ENCODE results near the gene RTN1. TPM values are rescaled to one million over a fixed set of nuclear protein-coding genes. Genes with fewer than 3 reads are reported as not detected.

The RTN1 gene, protein sequence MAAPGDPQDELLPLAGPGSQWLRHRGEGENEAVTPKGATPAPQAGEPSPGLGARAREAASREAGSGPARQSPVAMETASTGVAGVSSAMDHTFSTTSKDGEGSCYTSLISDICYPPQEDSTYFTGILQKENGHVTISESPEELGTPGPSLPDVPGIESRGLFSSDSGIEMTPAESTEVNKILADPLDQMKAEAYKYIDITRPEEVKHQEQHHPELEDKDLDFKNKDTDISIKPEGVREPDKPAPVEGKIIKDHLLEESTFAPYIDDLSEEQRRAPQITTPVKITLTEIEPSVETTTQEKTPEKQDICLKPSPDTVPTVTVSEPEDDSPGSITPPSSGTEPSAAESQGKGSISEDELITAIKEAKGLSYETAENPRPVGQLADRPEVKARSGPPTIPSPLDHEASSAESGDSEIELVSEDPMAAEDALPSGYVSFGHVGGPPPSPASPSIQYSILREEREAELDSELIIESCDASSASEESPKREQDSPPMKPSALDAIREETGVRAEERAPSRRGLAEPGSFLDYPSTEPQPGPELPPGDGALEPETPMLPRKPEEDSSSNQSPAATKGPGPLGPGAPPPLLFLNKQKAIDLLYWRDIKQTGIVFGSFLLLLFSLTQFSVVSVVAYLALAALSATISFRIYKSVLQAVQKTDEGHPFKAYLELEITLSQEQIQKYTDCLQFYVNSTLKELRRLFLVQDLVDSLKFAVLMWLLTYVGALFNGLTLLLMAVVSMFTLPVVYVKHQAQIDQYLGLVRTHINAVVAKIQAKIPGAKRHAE
- total RNA-seq (2014; rRNA removed; shearing (Covaris generic)): 13.9 and 15.9 TPM in 2 replicates
- polyA plus RNA-seq (2015; cell fraction: cytosol; rRNA removed): 12.5 and 12.7 TPM in 2 replicates
- 17.5 and 19.4 TPM in 2 replicates for polyA plus RNA-seq (2015; cell fraction: nucleus; rRNA removed)

DNA sequence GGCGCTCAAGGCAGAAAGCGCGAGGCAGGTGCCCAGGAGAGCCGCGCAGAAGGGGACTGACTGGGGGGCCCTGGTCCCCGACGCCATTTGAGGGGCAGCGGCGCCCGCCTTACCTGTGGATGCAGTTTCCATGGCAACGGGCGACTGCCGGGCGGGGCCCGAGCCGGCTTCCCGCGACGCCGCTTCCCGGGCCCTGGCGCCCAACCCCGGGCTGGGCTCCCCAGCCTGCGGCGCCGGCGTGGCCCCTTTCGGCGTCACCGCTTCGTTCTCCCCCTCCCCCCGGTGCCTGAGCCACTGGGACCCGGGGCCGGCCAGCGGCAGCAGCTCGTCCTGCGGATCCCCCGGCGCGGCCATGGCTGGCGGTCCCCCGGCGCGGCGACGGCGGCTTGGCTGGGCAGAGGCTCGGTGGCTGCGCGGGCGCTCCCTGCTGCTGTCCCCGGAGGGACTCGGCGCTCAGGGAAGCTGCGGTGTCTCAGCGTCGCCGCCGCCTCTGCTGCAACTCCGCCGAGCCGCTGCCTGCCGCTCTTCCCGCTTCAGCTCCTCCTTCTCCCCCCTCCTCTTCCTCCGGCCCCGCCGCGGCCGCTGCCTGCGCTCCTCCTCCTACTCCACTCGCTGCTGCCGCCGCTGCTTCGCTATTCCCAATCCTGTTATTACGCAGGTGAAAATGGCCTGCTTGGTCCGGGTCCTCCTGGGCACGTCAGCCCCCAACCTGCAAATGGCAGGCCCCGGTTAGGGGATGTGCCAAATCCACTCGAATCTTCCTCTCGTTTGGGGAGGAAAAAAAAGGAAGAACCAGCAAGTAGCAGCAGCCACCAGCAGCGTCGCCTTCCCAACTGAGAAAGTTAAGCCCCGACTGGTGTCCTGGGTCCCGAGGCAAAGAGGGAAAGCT lies at the start of gene RTN1:
Gene RTN1, minus strand, starts transcription at position 500 of the 889 bp plus-strand sequence. Its CDS starts 146 bp downstream, at position 354.
- DNase-seq (ENCODE audit: low read depth): peak; percentile 76

DNA sequence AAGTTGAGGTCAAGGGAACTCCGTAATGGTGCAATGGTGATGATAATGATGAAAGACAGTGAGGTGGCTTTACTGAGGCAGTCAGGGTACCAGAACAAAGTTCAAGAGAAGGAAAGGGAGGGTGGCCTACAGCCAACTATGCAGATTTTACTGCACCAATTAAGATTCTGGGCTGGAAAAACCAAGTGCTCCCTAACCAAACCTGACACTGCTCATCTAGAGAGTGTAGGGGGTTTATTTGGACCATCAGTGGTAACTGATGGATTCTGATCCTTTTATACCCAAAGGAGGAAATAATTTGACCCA lies 49.8 kb upstream of the RTN1 start:
- DNase-seq (ENCODE audit: low read depth): no peak

DNA sequence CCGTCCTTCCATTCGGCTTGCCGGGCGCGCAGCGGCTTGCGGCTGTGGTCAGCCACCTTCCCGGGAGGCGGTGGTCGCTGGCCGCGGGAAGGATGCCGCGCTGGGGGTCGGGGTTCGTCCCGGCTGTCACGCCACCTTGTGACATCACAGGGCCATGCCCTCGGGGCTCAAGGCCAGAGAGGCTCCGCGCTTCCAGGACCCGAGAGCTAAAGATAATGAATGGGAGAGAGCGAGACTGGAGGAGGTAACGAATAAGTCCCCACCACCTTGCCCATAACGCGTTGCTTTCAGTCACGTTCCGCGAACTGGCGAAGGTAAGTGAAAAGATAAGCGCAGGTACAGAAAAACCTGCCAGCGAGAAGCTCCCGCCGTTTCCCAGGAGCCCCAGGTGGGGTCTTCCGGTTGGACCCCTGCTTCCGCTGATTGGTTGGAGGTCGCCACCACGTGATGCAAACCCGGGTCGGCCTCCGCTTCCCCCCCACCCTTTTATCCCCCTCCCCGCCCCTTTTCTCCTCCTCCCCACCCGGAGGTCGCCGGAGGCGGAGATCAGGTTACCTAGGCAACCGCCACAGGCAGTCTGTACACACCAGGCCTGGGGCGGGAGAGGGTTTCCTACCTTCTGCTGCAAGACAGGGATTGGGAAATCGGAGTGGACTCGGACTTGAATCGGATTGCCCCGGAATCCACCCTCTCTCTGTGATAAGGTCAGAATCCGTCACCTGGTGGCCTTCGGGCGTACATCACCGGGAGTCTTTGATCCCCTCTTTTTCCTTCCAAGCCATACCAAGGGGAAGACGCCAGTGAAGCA lies 49.2 kb upstream of the RTN1 start, which contains the start of gene LRRC9:
Gene LRRC9, plus strand, starts transcription at position 575 of the 808 bp plus-strand sequence.
- no peak for DNase-seq (ENCODE audit: low read depth)

DNA sequence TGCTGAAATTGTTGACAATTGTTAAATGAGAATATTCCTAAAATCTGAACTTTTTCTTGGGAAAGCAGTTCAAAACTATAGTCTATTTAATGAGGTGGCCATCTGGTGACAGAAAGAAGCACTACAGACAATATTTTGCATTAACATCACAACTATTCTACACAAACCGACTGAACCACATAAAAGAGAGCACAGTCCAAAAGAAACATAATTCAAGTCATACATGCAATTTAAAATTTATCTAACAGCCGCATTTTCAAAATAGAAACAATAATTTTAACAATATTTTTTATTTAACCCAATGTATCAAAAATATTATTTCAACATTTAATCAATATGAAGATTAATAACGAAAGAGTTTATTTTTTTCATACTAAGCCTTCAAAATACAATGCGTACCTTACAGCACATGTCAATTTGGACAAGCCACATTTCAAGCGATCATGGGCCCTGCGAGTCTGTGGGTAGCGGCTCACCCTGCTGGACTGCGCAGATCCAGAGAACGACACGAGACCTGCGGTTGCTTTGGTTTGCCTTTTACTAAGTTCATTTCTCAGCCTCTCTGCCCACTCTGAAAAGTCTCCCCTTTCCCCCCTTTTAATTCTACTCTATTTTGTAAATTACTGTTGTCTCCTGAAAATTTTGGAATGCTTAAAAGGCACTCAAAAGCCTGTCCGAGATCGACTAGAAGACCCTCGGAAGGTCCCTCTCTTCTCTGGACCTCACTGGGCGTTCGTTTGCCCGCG lies 48.4 kb upstream of the RTN1 start:
- no peak for DNase-seq (ENCODE audit: low read depth)

DNA sequence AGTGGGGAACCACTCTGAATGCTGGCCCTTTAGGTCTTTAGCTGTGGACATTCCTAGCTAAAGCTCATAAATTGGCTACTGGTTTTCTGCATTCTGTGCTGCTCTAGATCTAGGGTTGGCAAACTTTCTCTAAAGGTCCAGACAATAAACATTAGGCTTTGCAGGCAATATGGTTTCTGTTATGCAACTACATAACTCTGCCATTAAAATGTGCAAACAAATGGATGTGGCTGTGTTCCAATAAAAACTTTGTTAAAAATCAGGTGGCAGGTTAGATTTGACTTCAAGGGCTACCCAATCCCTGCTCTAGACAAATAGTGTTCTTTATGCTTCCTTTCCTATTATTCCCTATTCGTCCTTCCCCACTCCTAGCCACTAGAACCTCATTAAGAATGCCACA lies 42.6 kb upstream of the RTN1 start:
- no peak for DNase-seq (ENCODE audit: low read depth)

DNA sequence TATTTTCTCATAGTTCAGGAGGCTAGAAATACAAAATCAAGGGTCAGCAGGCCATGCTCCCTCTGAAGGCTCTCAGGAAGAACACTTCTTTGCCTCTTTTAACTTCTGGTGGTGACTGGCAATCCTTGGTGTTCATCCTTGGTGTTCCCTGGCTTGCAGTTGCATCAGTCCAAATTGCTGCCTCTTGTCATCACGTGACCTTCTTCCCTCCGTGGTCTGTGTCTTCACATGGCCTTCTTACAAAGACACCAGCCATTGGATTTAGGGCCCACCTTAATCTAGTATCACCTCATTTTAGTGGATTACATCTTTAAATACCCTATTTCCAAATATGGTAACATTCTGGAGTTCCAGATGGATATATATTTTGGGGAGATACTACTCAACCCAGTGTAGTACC lies 41.9 kb upstream of the RTN1 start:
- no peak for DNase-seq (ENCODE audit: low read depth)

DNA sequence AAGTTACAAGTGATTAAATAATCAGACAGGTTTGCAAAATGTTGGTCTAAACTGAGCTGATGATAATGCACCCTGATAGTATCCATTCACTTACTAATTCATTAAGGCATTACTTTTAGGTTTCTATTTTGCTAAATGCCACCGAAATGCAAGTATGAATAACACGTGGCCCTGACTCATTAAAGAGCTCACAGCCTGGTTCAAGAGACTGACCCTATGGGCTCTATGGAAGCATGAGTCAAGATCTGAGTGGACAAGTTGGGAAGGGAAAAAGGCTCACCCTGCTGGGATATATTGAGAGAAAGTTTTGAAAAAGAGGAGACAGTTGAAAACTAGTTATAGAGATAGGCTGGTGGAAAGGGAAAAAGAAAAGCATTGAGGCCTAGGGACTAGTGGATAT lies 34.6 kb upstream of the RTN1 start:
- DNase-seq (ENCODE audit: low read depth): peak; percentile 75

DNA sequence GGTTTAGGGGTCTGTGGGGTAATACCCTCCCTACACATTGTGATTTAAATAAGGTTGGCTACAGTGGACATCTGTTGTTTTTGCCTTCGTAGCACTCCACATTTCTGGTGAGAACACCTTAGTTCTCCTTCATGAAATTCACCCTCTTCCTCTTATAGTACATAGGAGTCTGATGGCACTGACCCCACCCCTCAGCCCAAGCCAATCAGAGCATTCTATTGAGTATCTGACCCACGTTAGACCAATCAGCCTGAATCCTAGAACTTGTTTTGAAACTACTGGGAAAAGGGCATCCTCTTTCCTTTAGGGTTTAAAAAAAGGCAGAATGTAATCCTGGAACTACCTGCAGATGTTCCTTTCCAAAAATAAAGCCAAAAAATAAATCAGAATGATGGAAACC lies 33.6 kb upstream of the RTN1 start:
- DNase-seq (ENCODE audit: low read depth): no peak

DNA sequence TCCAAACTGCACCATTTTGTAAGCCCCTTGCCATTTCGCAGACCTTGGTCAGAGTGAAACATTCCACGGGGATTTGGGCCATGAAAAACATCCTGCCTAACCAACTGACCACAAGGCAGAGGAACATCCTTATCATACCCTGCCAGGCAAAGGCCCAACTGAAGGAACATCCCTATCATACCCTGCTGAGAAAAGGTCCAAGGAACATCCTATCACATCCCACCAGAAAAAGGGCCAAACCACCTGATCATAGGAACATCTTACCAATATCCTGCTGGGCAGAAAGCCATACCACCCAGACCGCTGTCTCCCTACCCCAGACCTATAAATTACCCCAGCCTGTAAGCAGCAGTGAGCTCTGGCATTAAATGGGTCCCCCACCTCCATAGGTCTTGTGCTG lies 30.0 kb upstream of the RTN1 start:
- DNase-seq (ENCODE audit: low read depth): no peak

DNA sequence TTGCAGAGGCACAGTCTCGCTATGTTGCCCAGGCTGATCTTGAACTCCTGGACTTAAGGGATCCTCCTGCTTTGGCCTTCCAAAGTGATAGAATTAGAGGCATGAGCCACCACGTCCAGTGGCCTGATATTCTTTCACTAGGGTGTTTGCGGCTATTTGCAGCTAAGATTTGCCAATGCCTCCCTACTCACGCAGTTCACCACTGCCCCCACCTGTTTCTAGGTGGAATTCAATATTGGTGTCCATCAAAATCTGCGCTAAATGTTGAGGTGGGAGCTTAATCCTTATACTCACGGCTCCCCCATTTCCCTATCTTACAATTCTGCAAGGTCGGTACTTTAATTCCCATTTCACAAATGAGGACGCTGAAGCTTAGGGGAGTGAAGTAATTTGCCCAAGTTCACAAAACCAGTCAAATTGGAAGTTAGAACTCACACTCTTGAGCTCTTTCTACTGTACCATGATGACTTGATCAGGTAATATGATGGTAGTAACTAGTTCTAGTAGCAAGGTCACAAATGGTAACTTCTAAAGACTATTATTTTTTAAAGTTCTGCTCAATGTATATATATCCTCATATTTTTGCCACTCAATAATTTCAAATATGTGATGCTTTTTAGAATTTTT lies 27.3 kb upstream of the RTN1 start:
- DNase-seq (ENCODE audit: low read depth): peak; percentile 64

DNA sequence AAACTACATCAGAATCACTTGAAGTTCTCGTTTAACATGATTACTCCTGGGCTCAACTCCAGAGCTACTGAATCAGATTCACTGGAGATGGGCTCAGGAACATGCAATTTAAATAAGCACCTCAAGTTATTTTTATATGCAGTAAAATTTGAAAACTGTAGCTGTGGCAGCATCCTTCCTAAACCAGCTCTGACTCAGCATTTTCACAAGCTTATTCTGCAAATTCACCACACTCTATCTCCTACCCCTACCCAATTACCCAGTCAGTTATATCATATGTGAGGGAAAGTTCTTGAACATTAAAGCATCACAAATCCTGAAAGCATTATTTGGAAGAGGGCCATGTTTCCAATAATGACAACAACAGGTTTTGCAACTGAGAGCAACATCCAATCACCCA lies 25.1 kb upstream of the RTN1 start:
- DNase-seq (ENCODE audit: low read depth): no peak

DNA sequence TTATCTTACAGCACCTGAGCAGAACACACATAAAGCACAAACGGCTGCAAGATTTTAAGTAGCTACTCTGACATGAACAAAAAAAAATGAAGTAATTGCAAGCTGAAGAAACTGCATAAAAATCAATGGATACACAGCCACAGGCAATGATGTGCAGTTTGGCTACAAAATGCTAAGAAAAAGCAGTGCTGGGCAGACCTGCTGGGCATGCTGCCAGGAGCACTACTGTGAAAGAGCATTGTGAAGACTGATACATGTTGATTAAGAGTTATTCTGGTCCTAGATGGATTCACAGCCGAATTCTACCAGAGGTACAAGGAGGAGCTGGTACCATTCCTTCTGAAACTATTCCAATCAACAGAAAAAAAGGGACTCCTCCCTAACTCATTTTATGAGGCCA lies 20.1 kb upstream of the RTN1 start:
- no peak for DNase-seq (ENCODE audit: low read depth)

DNA sequence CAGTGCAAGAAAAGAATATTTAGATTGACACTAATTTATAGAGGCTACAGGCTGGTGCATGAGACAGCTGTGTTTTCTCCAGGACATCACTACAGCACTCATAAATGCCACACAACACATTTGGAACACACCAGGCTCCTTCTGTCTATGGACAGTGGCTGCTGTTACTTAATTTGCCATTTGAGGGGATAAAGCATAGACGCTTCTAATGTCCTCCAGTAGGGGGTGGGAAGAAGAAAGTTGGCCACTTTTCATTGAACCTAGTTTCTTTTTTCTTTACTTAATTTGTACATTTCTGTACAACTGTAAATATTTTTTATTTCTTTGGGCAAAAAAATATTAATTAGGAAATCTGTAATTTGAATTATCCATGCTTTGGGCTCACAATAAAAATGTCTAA lies 12.4 kb upstream of the RTN1 start:
- DNase-seq (ENCODE audit: low read depth): no peak

DNA sequence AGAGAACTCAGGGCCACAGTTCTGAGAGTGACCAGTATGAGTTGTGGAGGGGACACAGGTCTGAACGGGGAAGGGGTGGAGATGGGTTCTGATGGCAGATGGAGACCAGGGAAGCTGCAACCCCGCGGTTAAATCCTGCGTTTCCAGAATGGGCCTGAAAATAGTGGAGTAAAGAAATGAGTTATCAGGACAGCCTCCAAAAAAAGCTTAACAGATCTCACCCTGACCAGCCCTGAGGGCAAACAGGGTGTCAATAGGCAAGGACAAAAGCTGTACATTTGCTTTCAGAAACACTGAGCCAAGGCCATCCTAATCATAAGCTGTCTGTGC lies 555 bp upstream of the RTN1 start:
- no peak for DNase-seq (ENCODE audit: low read depth)

DNA sequence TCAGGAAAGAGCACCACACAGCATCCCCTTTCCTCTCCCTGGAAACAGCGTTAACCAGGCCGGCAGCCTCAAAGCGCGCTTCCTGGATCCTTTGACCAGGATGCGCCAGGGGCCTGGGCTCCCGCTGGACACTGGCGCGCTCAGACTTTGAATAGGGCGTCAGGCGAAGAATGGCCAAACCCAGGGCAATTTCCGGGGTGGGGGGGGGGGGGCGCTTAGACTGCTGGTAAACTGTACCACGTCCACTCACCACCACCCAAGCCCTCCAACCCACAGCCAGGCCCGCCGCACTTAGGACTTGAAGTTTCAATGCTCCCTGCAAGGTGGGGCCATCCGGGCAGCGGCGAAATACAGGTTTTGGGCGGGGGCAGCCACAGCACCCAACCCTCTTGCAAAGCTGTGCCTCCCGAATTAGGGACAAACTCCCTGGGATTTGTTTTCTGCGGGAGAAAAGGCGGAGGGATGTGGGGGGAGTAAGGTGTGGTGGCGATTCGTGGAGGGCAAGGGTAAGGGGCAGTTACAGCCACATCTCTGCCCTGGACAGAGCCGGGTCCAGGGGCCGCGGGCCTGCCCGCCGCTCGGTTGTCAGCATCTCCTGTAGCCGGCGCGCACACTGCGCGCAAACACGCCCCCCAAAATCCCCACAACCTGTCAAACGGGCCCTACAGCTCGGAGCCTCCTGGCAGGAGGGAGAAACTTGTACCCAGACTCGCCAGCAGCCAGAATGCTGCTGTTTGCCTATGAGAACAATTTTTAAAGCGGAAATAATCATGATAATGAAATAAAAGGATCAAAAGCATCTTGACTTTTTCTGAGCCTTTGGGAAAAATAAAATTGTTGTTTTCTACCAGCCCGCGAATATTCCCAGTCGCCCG lies 958 bp downstream of the RTN1 start:
- peak; percentile 3 for DNase-seq (ENCODE audit: low read depth)

DNA sequence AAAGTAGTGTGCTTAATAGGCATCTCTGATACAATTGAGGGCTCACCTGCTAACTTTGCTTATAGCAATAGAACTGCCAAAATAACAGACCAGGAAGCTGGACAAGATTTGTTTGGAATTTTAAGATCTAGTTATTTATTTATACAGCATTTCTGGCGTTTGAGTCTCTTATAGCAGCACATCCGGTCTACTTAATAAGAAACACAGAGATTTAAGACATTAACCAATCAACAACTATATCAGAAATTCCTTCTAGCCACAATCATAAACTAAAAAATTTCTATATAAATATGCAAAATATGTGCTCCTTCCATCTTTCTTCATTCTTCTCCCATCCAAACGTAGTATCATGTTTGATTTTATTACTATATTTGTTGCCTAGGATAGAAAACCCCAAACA lies 2.6 kb downstream of the RTN1 start:
- DNase-seq (ENCODE audit: low read depth): no peak

DNA sequence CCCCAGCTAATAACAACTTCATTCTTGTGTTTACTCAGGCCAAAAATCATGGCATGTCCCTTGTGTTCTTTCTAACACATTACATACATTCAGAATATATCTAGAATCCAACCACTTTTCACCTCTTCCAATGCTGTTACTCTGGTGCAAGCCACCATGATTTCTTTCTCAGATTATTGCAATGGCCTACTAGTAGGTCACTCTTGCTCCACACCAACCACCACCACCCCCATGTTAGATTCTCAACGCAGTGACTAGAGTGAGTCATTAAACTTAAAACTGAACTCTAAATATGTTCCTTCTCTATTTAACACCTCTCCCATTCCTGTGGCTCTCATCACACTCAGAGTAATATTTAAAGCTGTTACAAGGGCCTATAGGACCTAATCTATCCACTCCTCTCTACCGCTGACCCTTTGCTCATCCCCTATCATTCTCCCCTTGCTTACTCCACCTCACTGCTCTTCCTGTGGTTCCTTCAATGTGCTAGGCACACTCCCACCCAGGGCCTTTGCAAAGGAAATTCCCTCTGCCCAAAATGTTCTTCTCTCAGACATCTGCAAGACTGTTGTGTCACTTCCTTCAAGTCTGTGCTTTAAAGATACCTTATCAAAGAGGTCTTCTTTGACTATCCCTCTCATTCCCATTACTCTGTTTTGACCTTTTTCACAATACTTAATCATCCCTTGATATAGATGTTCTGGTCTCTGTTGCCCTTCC lies 6.6 kb downstream of the RTN1 start:
- DNase-seq (ENCODE audit: low read depth): peak; percentile 6

DNA sequence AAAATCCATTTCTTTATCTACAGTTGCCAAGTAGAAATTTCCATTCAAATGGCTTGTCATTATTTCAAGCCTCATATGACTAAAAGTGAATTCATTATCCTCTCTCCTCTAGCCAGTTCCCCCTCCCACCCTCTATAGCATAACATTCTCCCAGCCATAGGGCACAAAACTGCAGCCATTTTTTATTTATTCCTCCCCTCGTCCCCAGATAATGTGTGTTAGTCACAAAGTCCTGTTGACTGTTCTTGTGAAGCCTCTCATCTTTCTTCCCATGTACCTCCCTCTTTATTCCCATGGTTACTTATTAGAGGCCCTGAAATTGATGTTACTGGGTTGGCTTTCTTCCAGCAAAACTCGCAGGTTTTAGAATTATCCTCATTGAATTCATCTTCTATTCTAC lies 13.2 kb downstream of the RTN1 start:
- no peak for DNase-seq (ENCODE audit: low read depth)
